ENCODE measurements around the gene TARS3. TPM values are rescaled to one million over a fixed set of nuclear protein-coding genes. Genes with fewer than 3 reads are reported as not detected.

Gene TARS3
- total RNA-seq, 4 donors from 2014 or later = 33.9 to 43.7 (median 36.4) TPM

DNA sequence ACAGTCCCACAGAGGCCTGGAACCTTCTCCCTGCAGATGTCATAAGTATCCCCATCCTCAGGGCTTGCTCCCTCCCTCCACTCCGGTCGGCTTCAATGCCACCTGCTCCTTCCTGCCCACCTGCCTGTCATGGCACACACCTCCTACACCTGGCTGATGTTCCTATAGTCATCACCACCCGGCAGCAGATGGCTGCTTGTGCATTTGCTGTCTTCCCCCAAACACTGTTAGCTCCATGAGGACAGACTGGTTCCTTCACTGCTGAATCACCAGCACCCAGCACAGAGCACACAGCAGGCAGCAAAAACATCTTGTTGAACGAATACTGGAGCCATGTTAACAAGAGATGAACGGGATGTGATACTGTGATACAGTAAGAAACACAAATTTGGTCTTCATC, 14.8 kb downstream of the TARS3 start:
- peaks cover 0 to 95% (median 7%) of the 10 kb centered on the region in 3 donors for H3K36me3 ChIP-seq
- TF ChIP-seq EP300 (IDR thresholded peaks at IDR 0.05) (no peak), POLR2A (IDR thresholded peaks at IDR 0.05) (no peak)
- TF ChIP-seq, protein P1, sequence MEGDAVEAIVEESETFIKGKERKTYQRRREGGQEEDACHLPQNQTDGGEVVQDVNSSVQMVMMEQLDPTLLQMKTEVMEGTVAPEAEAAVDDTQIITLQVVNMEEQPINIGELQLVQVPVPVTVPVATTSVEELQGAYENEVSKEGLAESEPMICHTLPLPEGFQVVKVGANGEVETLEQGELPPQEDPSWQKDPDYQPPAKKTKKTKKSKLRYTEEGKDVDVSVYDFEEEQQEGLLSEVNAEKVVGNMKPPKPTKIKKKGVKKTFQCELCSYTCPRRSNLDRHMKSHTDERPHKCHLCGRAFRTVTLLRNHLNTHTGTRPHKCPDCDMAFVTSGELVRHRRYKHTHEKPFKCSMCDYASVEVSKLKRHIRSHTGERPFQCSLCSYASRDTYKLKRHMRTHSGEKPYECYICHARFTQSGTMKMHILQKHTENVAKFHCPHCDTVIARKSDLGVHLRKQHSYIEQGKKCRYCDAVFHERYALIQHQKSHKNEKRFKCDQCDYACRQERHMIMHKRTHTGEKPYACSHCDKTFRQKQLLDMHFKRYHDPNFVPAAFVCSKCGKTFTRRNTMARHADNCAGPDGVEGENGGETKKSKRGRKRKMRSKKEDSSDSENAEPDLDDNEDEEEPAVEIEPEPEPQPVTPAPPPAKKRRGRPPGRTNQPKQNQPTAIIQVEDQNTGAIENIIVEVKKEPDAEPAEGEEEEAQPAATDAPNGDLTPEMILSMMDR (IDR thresholded peaks at IDR 0.05) = no peak
- DNase-seq (ENCODE audit: low spot score in 2 of 2) = no peak
- WGBS, 2 donors = 93 to 98% methylated on average over 5 of the region's 5 CpGs
- H3K27me3 ChIP-seq = no peaks in the 10 kb centered on the region
- H3K9me3 ChIP-seq = no peaks in the 10 kb centered on the region
- no peaks in the 10 kb centered on the region for H3K4me1 ChIP-seq
- no peak overlapping the region for H3K4me3 ChIP-seq
- no peak overlapping the region for H3K27ac ChIP-seq

DNA sequence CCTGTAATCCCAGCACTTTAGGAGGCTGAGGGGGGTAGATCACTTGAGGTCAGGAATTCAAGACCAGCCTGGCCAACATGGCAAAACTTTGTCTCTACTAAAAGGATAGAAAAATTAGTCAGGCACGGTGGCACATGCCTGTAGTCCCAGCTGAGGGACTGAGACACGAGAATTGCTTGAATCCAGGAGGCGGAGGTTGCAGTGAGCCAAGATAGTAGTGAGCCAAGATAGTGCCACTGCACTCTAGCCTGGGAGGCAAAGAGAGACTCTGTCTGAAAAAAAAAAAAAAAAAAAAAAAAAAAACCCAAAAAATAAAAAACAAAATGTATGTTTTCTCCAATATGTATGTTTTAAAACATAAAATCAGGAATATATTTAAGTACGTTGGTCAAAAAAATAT, 16.3 kb downstream of the TARS3 start:
- peaks cover 0 to 5% (median 0%) of the 10 kb centered on the region in 4 donors for H3K4me1 ChIP-seq
- H3K4me3 ChIP-seq = no peak overlapping the region
- H3K27ac ChIP-seq = no peak overlapping the region
- peaks cover 0 to 84% (median 7%) of the 10 kb centered on the region in 3 donors for H3K36me3 ChIP-seq
- H3K9me3 ChIP-seq = no peaks in the 10 kb centered on the region
- DNase-seq (ENCODE audit: low spot score in 2 of 2) = no peak
- WGBS, 2 donors = 80 to 82% methylated on average over 4 of the region's 4 CpGs
- no peaks in the 10 kb centered on the region for H3K27me3 ChIP-seq
- no peak for TF ChIP-seq POLR2A (IDR thresholded peaks at IDR 0.05)
- TF ChIP-seq EP300 (IDR thresholded peaks at IDR 0.05) = no peak
- TF ChIP-seq, protein P1 (IDR thresholded peaks at IDR 0.05) = no peak

DNA sequence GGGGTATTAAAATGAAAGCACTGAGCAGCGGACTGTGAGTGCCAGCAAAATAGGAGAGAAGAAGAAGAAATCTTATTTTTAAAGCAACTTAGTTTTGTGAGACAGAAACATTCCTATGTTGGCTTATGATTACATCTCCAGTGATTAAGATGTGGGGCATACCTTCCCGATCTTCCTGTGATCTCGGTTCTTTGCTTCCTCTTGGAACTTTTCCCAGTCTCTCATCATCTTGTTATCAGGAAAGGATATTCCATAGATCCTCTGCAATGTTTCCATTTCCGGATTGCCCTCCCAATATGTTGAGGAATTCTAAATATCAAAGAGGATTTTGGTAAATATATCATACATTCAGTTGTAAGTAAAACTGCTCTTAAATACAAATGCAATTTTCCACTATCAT, 22.2 kb downstream of the TARS3 start:
- Histone ChIP-seq H3K9me3 (no peaks in the 10 kb centered on the region), H3K4me3 (no peak overlapping the region), H3K4me1 (peaks cover 0 to 9% (median 0%) of the 10 kb centered on the region in 4 donors), H3K36me3 (peaks cover 7 to 87% (median 17%) of the 10 kb centered on the region in 3 donors), H3K27me3 (no peaks in the 10 kb centered on the region), H3K27ac (peak overlapping the region in 3 of 4 donors; percentile 16 to 78 (median 56))
- TF ChIP-seq, protein P1 (IDR thresholded peaks at IDR 0.05) = no peak
- TF ChIP-seq POLR2A (IDR thresholded peaks at IDR 0.05) (no peak), EP300 (IDR thresholded peaks at IDR 0.05) (no peak)
- WGBS, 2 donors = 78 to 79% methylated on average over 4 of the region's 4 CpGs
- no peak for DNase-seq (ENCODE audit: low spot score in 2 of 2)

DNA sequence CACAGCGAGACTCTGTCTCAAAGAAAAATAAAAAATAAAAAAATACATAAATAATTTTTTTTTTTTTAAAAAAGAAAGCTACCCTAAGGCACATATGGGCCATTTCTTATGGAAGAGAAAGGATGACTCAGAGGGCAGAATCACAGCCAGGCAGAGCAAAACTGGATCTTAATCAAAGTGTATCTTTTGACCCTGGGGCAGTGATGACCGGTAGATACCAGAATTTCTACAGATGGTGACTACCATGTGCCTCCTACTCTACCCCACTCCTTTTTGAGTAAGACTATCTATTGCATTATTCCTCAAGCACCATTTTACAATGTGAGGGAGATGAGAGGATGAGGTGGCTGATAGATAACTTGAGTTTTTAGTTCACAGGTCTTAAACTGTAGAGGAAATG, 26.0 kb downstream of the TARS3 start:
- 84 to 85% methylated on average over 2 of the region's 2 CpGs for WGBS, 2 donors
- H3K27ac ChIP-seq = no peak overlapping the region
- H3K4me1 ChIP-seq = peaks cover 0 to 7% (median 0%) of the 10 kb centered on the region in 4 donors
- TF ChIP-seq POLR2A (IDR thresholded peaks at IDR 0.05) = no peak
- TF ChIP-seq, protein P1 (IDR thresholded peaks at IDR 0.05) = no peak
- TF ChIP-seq EP300 (IDR thresholded peaks at IDR 0.05) = no peak
- H3K9me3 ChIP-seq = no peaks in the 10 kb centered on the region
- H3K27me3 ChIP-seq = no peaks in the 10 kb centered on the region
- H3K36me3 ChIP-seq = peaks cover 0 to 95% (median 17%) of the 10 kb centered on the region in 3 donors
- no peak for DNase-seq (ENCODE audit: low spot score in 2 of 2)
- H3K4me3 ChIP-seq = no peak overlapping the region

DNA sequence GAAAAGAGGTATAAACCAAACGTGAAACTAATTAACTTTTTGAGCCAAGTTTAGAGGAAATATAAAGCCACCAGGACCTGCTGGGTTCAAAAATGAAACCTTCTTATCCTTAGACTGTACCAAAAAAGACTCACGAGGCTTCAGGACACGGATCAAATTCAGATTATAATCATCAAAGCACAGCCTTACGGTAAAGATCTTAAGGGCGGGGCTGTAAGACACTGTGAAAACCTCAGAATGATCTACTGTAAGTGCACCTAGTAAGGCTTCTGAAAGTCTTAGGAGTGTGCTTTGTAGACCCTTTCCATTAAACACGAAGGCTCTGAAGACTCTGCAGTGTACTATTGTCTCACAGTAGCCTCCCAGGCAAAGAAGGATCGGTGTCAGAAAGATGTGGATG, 26.8 kb downstream of the TARS3 start:
- Histone ChIP-seq H3K27me3 (no peaks in the 10 kb centered on the region), H3K4me1 (peaks cover 0 to 3% (median 0%) of the 10 kb centered on the region in 4 donors), H3K4me3 (no peak overlapping the region), H3K27ac (no peak overlapping the region), H3K36me3 (peaks cover 0 to 94% (median 17%) of the 10 kb centered on the region in 3 donors), H3K9me3 (no peaks in the 10 kb centered on the region)
- no peak for DNase-seq (ENCODE audit: low spot score in 2 of 2)
- 93 to 95% methylated on average over 7 of the region's 7 CpGs for WGBS, 2 donors
- TF ChIP-seq POLR2A (IDR thresholded peaks at IDR 0.05) = no peak
- TF ChIP-seq, protein P1 (IDR thresholded peaks at IDR 0.05) = no peak
- TF ChIP-seq EP300 (IDR thresholded peaks at IDR 0.05) = no peak
